PC-3 (cell line): Measurements from ENCODE around the gene SPATA16. TPM values are rescaled to one million over a fixed set of nuclear protein-coding genes. Genes with fewer than 3 reads are reported as not detected.
"Not testable (repeated sequence)": the region's sequence is repeated elsewhere in the genome, so short reads cannot be mapped to it uniquely, and the experiment has no call there.

ENCODE experiments used
- ATAC-seq: fragments of 200-7000 bp; cut with Tn5 transposase; 2 replicates; pipeline ENCODE4 v1.9.1; 2020; ENCODE audit warnings: mild to moderate bottlenecking, moderate library complexity
- Bru-seq: library from RNA; stranded (reverse); fragments of 400-500 nt; gene quantifications from one replicate; lab custom pipeline; 2021; lab: Mats Ljungman, UMichigan
- BruChase-seq, 2 experiments: library from RNA; stranded (reverse); fragments of 400-500 nt; gene quantifications; one replicate each; lab custom pipeline; 2021; lab: Mats Ljungman, UMichigan
- BruUV-seq: library from RNA; stranded (reverse); fragments of 400-500 nt; replicated peaks from 2 replicates; lab custom pipeline; 2021; lab: Mats Ljungman, UMichigan
- CTCF ChIA-PET: fragments of 300-600 bp; sonication (Branson Sonifier 250); formaldehyde crosslinking; loops from one replicate; lab custom pipeline; 2022; ENCODE audit warnings: antibody characterized with exemption; lab: Charles Lee
- POLR2A ChIA-PET: fragments of 300-600 bp; sonication (Branson Sonifier 250); formaldehyde crosslinking; loops from one replicate; lab custom pipeline; 2022; ENCODE audit warnings: antibody characterized with exemption; ENCODE audit not compliant: unreplicated experiment; lab: Charles Lee
- DNase-seq: peaks from one replicate; pipeline ENCODE4 v3.0.0-alpha.2; 2015
- H2AFZ ChIP-seq: fragments of 300-600 bp; sonication (generic); 2 replicates; pipeline ENCODE4 v1.6.0; 2016; ENCODE audit warnings: antibody characterized with exemption, low read length
- H3F3A ChIP-seq: fragments of 300-600 bp; sonication (generic); one replicate; pipeline ENCODE4 v1.6.0; 2017; ENCODE audit warnings: antibody characterized with exemption, low read length, control low read depth, mild to moderate bottlenecking; ENCODE audit not compliant: unreplicated experiment
- H3K27ac ChIP-seq: fragments of 300-600 bp; sonication (generic); 2 replicates; pipeline ENCODE4 v1.5.1; 2016; ENCODE audit warnings: mild to moderate bottlenecking, low read length
- H3K27me3 ChIP-seq: fragments of 300-600 bp; sonication (generic); 2 replicates; pipeline ENCODE4 v1.6.1; 2016; ENCODE audit warnings: low read length, mixed read lengths
- H3K36me3 ChIP-seq: fragments of 300-600 bp; sonication (generic); 2 replicates; pipeline ENCODE4 v1.6.1; 2016; ENCODE audit warnings: low read depth, mixed run types, low read length, mixed read lengths
- H3K4me1 ChIP-seq: fragments of 300-600 bp; sonication (generic); 2 replicates; pipeline ENCODE4 v1.5.1; 2016; ENCODE audit warnings: low read length; ENCODE audit not compliant: insufficient read depth
- H3K4me2 ChIP-seq: fragments of 300-600 bp; sonication (generic); 2 replicates; pipeline ENCODE4 v1.6.0; 2016; ENCODE audit warnings: low read length
- H3K4me3 ChIP-seq: fragments of 300-600 bp; sonication (generic); 2 replicates; pipeline ENCODE4 v1.5.1; 2016; ENCODE audit warnings: mild to moderate bottlenecking, low read length, mixed read lengths
- H3K79me2 ChIP-seq: fragments of 300-600 bp; sonication (generic); 2 replicates; pipeline ENCODE4 v1.6.1; 2017; ENCODE audit warnings: low read length, mixed read lengths
- H3K9ac ChIP-seq: fragments of 300-600 bp; sonication (generic); 2 replicates; pipeline ENCODE4 v1.6.0; 2016; ENCODE audit warnings: mild to moderate bottlenecking, low read length
- H3K9me2 ChIP-seq: fragments of 300-600 bp; sonication (generic); replicated peaks from 2 replicates; pipeline ENCODE4 v1.6.1; 2016; ENCODE audit warnings: mixed run types, low read length, mixed read lengths
- H3K9me3 ChIP-seq: fragments of 300-600 bp; sonication (generic); 2 replicates; pipeline ENCODE4 v1.6.1; 2016; ENCODE audit warnings: low read length, mixed read lengths
- H4K20me1 ChIP-seq: fragments of 300-600 bp; sonication (generic); 2 replicates; pipeline ENCODE4 v1.6.1; 2016; ENCODE audit warnings: low read length, mixed read lengths
- CTCF ChIP-seq: fragments of 300-600 bp; sonication (generic); conservative IDR thresholded peaks from 2 replicates; pipeline ENCODE4 v1.5.1; 2017; ENCODE audit warnings: antibody characterized with exemption, low read depth, mild to moderate bottlenecking, low read length
- EZH2 ChIP-seq: fragments of 300-600 bp; sonication (generic); IDR thresholded peaks from one replicate; pipeline ENCODE4 v1.6.1; 2017; ENCODE audit warnings: antibody characterized with exemption, mild to moderate bottlenecking, low read length; ENCODE audit not compliant: unreplicated experiment
- EZH2phosphoT487 ChIP-seq: fragments of 300-600 bp; sonication (generic); IDR thresholded peaks from 2 replicates; pipeline ENCODE4 v1.6.1; 2018; ENCODE audit warnings: mild to moderate bottlenecking, antibody characterized with exemption, low read length, borderline replicate concordance
- intact Hi-C: fragments of 100-400 bp; cut with micrococcal nuclease; formaldehyde crosslinking; loops from 2 replicates; pipeline ENCODE4 v1.9.0; 2023
- long read RNA-seq: library from polyadenylated mRNA; unstranded; transcript quantifications from one replicate; pipeline ENCODE4 v2.0.0, GENCODE V29; 2021; ENCODE audit not compliant: unreplicated experiment
- total RNA-seq: library from RNA; depleted of rRNA; stranded (reverse); fragments of >200 nt; gene quantifications from 2 replicates; pipeline ENCODE4 v1.2.3, GENCODE V29; 2014; rRNA removed

SPATA16 gene, protein sequence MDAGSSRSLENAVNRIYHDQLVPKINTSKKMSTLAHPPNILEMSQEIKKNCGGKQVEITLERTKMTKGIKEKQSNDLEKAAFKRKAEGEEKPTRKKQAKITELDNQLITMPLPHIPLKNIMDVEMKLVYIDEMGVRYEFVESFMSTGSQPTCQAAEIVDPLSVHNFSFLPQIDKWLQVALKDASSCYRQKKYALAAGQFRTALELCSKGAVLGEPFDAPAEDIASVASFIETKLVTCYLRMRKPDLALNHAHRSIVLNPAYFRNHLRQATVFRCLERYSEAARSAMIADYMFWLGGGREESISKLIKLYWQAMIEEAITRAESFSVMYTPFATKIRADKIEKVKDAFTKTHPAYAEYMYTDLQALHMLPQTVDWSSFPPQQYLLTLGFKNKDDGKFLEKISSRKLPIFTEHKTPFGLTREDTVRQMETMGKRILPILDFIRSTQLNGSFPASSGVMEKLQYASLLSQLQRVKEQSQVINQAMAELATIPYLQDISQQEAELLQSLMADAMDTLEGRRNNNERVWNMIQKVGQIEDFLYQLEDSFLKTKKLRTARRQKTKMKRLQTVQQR
- not detected in 2 replicates for total RNA-seq
- Bru-seq, nascent RNA: percentile 1 among the genes with signal in this experiment
- BruChase-seq, experiment 1, labeled RNA remaining after a 6-hour chase: percentile 1 among the genes with signal in this experiment
- percentile 2 among the genes with signal in this experiment for BruChase-seq, experiment 2, labeled RNA remaining after a 2-hour chase
- long read RNA-seq: 0 reads

- TF ChIP-seq EZH2phosphoT487 (no peak), EZH2 (no peak), CTCF (no peak)
- ATAC-seq (no peak), DNase-seq (no peak)
- Histone ChIP-seq H3K27ac (no peak within 1 kb of the TSS), H3K79me2 (no peaks in the 10 kb centered on the region), H3K36me3 (no peaks in the 10 kb centered on the region), H3K4me3 (no peak within 1 kb of the TSS), H3K9me3 (no peaks in the 10 kb centered on the region), H3K9me2 (no peaks in the 10 kb centered on the region), H3F3A (no peaks in the 10 kb centered on the region), H3K9ac (no peak within 1 kb of the TSS), H3K4me1 (no peaks in the 10 kb centered on the region), H2AFZ (no peak within 1 kb of the TSS), H4K20me1 (no peaks in the 10 kb centered on the region), H3K27me3 (peaks cover 29% of the 10 kb centered on the region), H3K4me2 (no peak within 1 kb of the TSS)
- BruUV-seq: no TSS peak
- ChIA-PET POLR2A (no interaction called here), CTCF (no interaction called here)
- intact Hi-C loops: no loop called here
Observed at GRCh38 chr3:173140986-173141385, at the start of gene SPATA16. Gene SPATA16, minus strand, starts transcription at chr3:173141235. Its CDS starts 23,504 bp downstream, at chr3:173117731.

GRCh38 chr3:173183022-173183421 lies 42.0 kb upstream of the SPATA16 start:
- ATAC-seq, H3F3A ChIP-seq, H4K20me1 ChIP-seq, H3K9me2 ChIP-seq, H3K36me3 ChIP-seq, POLR2A ChIA-PET, H3K4me2 ChIP-seq, CTCF ChIA-PET, intact Hi-C loops, H3K79me2 ChIP-seq, DNase-seq, BruUV-seq, H3K4me3 ChIP-seq, H2AFZ ChIP-seq, H3K4me1 ChIP-seq, H3K9ac ChIP-seq, H3K27me3 ChIP-seq, H3K9me3 ChIP-seq, H3K27ac ChIP-seq: not testable (repeated sequence)

DNA sequence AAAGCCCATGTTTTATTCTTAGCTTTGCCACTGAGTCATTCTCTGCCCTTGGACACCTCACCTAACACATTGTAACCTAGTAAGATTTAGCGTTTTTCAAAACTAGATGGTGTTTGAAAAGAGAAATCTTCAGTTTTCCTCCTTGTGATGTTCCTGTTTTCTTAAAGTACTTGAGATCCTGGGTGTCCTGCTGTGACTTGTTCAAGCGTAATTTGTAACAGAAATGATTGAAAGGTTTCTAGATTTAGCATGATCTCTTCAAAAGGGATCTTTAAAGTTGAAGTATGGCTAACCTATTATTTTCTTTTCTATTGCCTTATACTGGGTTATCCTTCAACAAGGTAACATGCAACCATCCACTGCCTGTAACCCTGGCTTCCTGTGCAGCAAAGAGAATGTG lies 32.6 kb upstream of the SPATA16 start:
- no peaks in the 10 kb centered on the region for H3F3A ChIP-seq
- H3K9me3 ChIP-seq: no peaks in the 10 kb centered on the region
- TF ChIP-seq EZH2 (no peak), EZH2phosphoT487 (no peak), CTCF (no peak)
- H3K27ac ChIP-seq: no peak overlapping the region
- no peaks in the 10 kb centered on the region for H3K79me2 ChIP-seq
- H4K20me1 ChIP-seq: no peaks in the 10 kb centered on the region
- H2AFZ ChIP-seq: no peak overlapping the region
- no peaks in the 10 kb centered on the region for H3K36me3 ChIP-seq
- ChIA-PET POLR2A (no interaction called here), CTCF (no interaction called here)
- peaks cover 14% of the 10 kb centered on the region for H3K27me3 ChIP-seq
- H3K4me1 ChIP-seq: no peaks in the 10 kb centered on the region
- H3K9ac ChIP-seq: no peak overlapping the region
- DNase-seq: no peak
- BruUV-seq: no TSS peak
- H3K4me2 ChIP-seq: no peak overlapping the region
- intact Hi-C loops: no loop called here
- ATAC-seq: no peak
- H3K4me3 ChIP-seq: no peak overlapping the region
- no peaks in the 10 kb centered on the region for H3K9me2 ChIP-seq

DNA sequence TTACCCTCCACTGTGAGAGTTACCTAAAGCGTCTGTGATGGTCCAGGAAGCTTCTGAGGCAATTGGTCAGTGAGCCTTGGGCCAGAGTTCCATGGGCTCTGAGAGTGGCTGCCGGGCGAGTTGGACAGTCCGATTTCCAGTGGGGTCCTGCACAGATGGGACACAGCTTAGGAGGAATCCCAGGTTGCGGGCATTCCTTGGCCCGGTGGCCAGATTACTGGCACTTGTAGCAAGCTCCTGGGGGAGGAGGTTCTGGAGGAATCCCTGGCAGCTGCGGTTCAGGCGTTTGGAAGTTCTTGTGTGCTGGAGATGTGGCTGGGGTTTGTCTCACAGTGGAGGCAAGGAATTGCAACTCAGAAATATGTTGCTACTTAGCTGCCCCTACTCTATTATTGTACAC lies 18.1 kb upstream of the SPATA16 start:
- H3K9me3 ChIP-seq, H3K79me2 ChIP-seq, H2AFZ ChIP-seq, CTCF ChIA-PET, H3K4me2 ChIP-seq, ATAC-seq, intact Hi-C loops, H3K4me1 ChIP-seq, POLR2A ChIA-PET, H3K9me2 ChIP-seq, H3K27ac ChIP-seq, H3K36me3 ChIP-seq, H3K9ac ChIP-seq, BruUV-seq, DNase-seq, H4K20me1 ChIP-seq, H3K4me3 ChIP-seq, H3F3A ChIP-seq: not testable (repeated sequence)
- H3K27me3 ChIP-seq: peaks cover 43% of the 10 kb centered on the region
